ENCODE results near the gene KLHDC1.

The KLHDC1 gene

GRCh38 chr14:49783394-49784014 lies 90.6 kb downstream of the KLHDC1 start:
- no peak overlapping the region for H3K4me3 ChIP-seq (ENCODE audit: low read depth, low read length)
- no peak overlapping the region for H2AFZ ChIP-seq (ENCODE audit: low read length, unreplicated experiment)
- H3K79me2 ChIP-seq (ENCODE audit: control insufficient read depth, insufficient read depth, low read length, unreplicated experiment) = no peaks in the 10 kb centered on the region
- H3K4me1 ChIP-seq (ENCODE audit: control insufficient read depth, insufficient read depth, low read length, unreplicated experiment) = no peaks in the 10 kb centered on the region
- peaks cover 65% of the 10 kb centered on the region for H3K36me3 ChIP-seq (ENCODE audit: insufficient read depth, low read length)
- H3K27me3 ChIP-seq (ENCODE audit: insufficient read depth, low read length) = no peaks in the 10 kb centered on the region
- H3K27ac ChIP-seq (ENCODE audit: low read depth, low read length) = no peak overlapping the region

DNA sequence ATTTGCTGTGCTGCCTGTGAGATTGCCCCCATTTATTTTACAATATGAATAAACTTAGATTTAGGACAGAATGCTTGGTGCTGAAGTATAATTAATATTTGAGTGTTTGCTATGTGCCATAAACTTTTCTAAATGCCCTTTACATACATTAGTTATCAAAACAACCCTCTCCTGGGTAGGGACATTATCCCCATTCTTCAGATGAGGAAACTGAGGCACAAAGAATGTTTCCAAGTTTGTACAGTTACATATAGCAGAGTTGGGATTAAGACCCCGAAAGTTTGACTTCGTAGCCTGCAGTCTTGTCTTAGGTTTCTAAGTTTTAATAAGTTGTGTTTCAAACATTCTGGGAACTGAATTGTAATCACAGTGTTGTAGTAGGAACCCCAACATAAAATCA lies 93.4 kb downstream of the KLHDC1 start:
- H3K36me3 ChIP-seq (ENCODE audit: insufficient read depth, low read length) = peaks cover 65% of the 10 kb centered on the region
- no peaks in the 10 kb centered on the region for H3K27me3 ChIP-seq (ENCODE audit: insufficient read depth, low read length)
- no peak overlapping the region for H3K27ac ChIP-seq (ENCODE audit: low read depth, low read length)
- no peaks in the 10 kb centered on the region for H3K79me2 ChIP-seq (ENCODE audit: control insufficient read depth, insufficient read depth, low read length, unreplicated experiment)
- no peak overlapping the region for H3K4me3 ChIP-seq (ENCODE audit: low read depth, low read length)
- no peak overlapping the region for H2AFZ ChIP-seq (ENCODE audit: low read length, unreplicated experiment)
- H3K4me1 ChIP-seq (ENCODE audit: control insufficient read depth, insufficient read depth, low read length, unreplicated experiment) = no peaks in the 10 kb centered on the region

DNA sequence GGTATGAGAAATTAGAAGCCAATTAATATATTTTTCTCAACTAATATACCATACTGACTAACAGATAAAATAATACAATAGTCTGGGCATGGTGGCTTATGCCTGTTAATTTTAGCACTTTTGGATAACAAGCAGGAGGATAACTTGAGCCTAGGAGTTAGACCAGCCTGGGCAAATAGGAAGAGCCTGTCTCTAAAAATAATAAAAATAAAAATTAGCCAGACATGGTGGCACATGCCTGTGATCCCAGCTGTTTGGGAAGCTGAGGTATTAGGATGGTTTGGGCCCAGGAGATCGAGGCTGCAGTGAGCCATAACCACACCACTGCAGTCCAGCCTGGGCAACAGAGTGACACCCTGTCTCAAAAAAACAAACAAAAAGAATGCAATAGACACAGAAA lies 99.7 kb downstream of the KLHDC1 start:
- no peak overlapping the region for H3K4me3 ChIP-seq (ENCODE audit: low read depth, low read length)
- H3K79me2 ChIP-seq (ENCODE audit: control insufficient read depth, insufficient read depth, low read length, unreplicated experiment) = no peaks in the 10 kb centered on the region
- no peak overlapping the region for H2AFZ ChIP-seq (ENCODE audit: low read length, unreplicated experiment)
- H3K27ac ChIP-seq (ENCODE audit: low read depth, low read length) = no peak overlapping the region
- H3K36me3 ChIP-seq (ENCODE audit: insufficient read depth, low read length) = peaks cover 41% of the 10 kb centered on the region
- no peaks in the 10 kb centered on the region for H3K4me1 ChIP-seq (ENCODE audit: control insufficient read depth, insufficient read depth, low read length, unreplicated experiment)
- H3K27me3 ChIP-seq (ENCODE audit: insufficient read depth, low read length) = no peaks in the 10 kb centered on the region

GRCh38 chr14:49796025-49796424 lies 103.1 kb downstream of the KLHDC1 start:
- Histone ChIP-seq H3K79me2 (ENCODE audit: control insufficient read depth, insufficient read depth, low read length, unreplicated experiment) (no peaks in the 10 kb centered on the region), H3K27ac (ENCODE audit: low read depth, low read length) (no peak overlapping the region), H3K4me3 (ENCODE audit: low read depth, low read length) (no peak overlapping the region), H3K36me3 (ENCODE audit: insufficient read depth, low read length) (peaks cover 44% of the 10 kb centered on the region), H3K4me1 (ENCODE audit: control insufficient read depth, insufficient read depth, low read length, unreplicated experiment) (no peaks in the 10 kb centered on the region), H3K27me3 (ENCODE audit: insufficient read depth, low read length) (no peaks in the 10 kb centered on the region), H2AFZ (ENCODE audit: low read length, unreplicated experiment) (no peak overlapping the region)
